A673 (cell line): ENCODE data around the gene MAP3K10. TPM values are rescaled to one million over a fixed set of nuclear protein-coding genes. Genes with fewer than 3 reads are reported as not detected.

Source experiments
- BruUV-seq: library from RNA; stranded (reverse); fragments of 400-500 nt; replicated peaks from 2 replicates; lab custom pipeline; 2021; lab: Mats Ljungman, UMichigan
- CTCF ChIA-PET: fragments of 300-600 bp; sonication (Branson Sonifier 250); formaldehyde crosslinking; loops from one replicate; lab custom pipeline; 2022; ENCODE audit warnings: antibody characterized with exemption; lab: Charles Lee
- POLR2A ChIA-PET: fragments of 300-600 bp; sonication (Branson Sonifier 250); formaldehyde crosslinking; loops from one replicate; lab custom pipeline; 2022; ENCODE audit warnings: antibody characterized with exemption; ENCODE audit not compliant: low non-redundant PET; lab: Charles Lee
- DNase-seq: peaks from one replicate; pipeline ENCODE4 v3.0.0-alpha.2; 2015; ENCODE audit warnings: low spot score
- H3K27ac ChIP-seq: fragments of 200-600 bp; sonication (generic); 2 replicates; pipeline ENCODE4 v1.5.1; 2016; ENCODE audit warnings: mixed run types, low read depth, mild to moderate bottlenecking, mixed read lengths, antibody characterized with exemption, low read length; ENCODE audit not compliant: poor library complexity, severe bottlenecking
- H3K27me3 ChIP-seq: fragments of 200-600 bp; sonication (generic); replicated peaks from 2 replicates; pipeline ENCODE4 v1.6.1; 2017; ENCODE audit warnings: mixed run types, low read depth, mild to moderate bottlenecking, mixed read lengths, antibody characterized with exemption, low read length; ENCODE audit not compliant: insufficient read depth, poor library complexity
- H3K36me3 ChIP-seq: fragments of 200-600 bp; sonication (generic); 2 replicates; pipeline ENCODE4 v1.6.1; 2016; ENCODE audit warnings: mixed run types, mild to moderate bottlenecking, mixed read lengths, antibody characterized with exemption, low read length; ENCODE audit not compliant: insufficient read depth, poor library complexity, severe bottlenecking
- H3K4me1 ChIP-seq: fragments of 200-600 bp; sonication (generic); 2 replicates; pipeline ENCODE4 v1.6.1; 2017; ENCODE audit warnings: mixed run types, mild to moderate bottlenecking, mixed read lengths, antibody characterized with exemption, low read length; ENCODE audit not compliant: insufficient read depth, poor library complexity, severe bottlenecking
- H3K4me3 ChIP-seq: fragments of 200-600 bp; sonication (generic); 2 replicates; pipeline ENCODE4 v1.5.1; 2016; ENCODE audit warnings: low read depth, mixed run types, mild to moderate bottlenecking, mixed read lengths, low read length; ENCODE audit not compliant: poor library complexity, severe bottlenecking
- H3K9me3 ChIP-seq: fragments of 200-600 bp; sonication (generic); 2 replicates; pipeline ENCODE4 v1.6.1; 2016; ENCODE audit warnings: mixed run types, low read depth, mild to moderate bottlenecking, mixed read lengths, antibody characterized with exemption, low read length; ENCODE audit not compliant: poor library complexity, severe bottlenecking
- EZH2 ChIP-seq: fragments of 200-600 bp; sonication (generic); IDR thresholded peaks from 2 replicates; pipeline ENCODE4 v1.6.1; 2017; ENCODE audit warnings: borderline replicate concordance, low read depth, mild to moderate bottlenecking, mixed read lengths, antibody characterized with exemption, low read length; ENCODE audit not compliant: poor library complexity, severe bottlenecking
- intact Hi-C: fragments of 100-400 bp; cut with micrococcal nuclease; formaldehyde crosslinking; loops from one replicate; pipeline ENCODE4 v1.10.0; 2022; ENCODE audit not compliant: unreplicated experiment
- total RNA-seq: library from RNA; stranded (reverse); gene quantifications from 2 replicates; pipeline ENCODE4 v1.2.3, GENCODE V29; 2021
- TF ChIP-seq, protein P1 (sequence below): fragments of 300-800, 200-600 bp; sonication (generic); conservative IDR thresholded peaks from 2 replicates; pipeline ENCODE4 v1.5.1; 2017; ENCODE audit warnings: low read depth, mild to moderate bottlenecking, antibody characterized with exemption, low read length, moderate library complexity, mixed read lengths

Gene MAP3K10
- total RNA-seq, 1 experiment from 2014 or later = 17.8 TPM

- BruUV-seq = no TSS peak
- Histone ChIP-seq H3K9me3 (no peaks in the 10 kb centered on the region), H3K4me3 (no peak overlapping the region), H3K27me3 (no peaks in the 10 kb centered on the region), H3K4me1 (peaks cover 8% of the 10 kb centered on the region), H3K36me3 (peaks cover 15% of the 10 kb centered on the region), H3K27ac (no peak overlapping the region)
- TF ChIP-seq, protein P1, sequence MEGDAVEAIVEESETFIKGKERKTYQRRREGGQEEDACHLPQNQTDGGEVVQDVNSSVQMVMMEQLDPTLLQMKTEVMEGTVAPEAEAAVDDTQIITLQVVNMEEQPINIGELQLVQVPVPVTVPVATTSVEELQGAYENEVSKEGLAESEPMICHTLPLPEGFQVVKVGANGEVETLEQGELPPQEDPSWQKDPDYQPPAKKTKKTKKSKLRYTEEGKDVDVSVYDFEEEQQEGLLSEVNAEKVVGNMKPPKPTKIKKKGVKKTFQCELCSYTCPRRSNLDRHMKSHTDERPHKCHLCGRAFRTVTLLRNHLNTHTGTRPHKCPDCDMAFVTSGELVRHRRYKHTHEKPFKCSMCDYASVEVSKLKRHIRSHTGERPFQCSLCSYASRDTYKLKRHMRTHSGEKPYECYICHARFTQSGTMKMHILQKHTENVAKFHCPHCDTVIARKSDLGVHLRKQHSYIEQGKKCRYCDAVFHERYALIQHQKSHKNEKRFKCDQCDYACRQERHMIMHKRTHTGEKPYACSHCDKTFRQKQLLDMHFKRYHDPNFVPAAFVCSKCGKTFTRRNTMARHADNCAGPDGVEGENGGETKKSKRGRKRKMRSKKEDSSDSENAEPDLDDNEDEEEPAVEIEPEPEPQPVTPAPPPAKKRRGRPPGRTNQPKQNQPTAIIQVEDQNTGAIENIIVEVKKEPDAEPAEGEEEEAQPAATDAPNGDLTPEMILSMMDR = no peak
- TF ChIP-seq EZH2 = no peak
- ChIA-PET POLR2A (no interaction called here), CTCF (no interaction called here)
- intact Hi-C loops = no loop called here
- peak; percentile 36 for DNase-seq
These were observed 53.5 kb downstream of the MAP3K10 start for GRCh38 chr19:40244579-40245317.

DNA sequence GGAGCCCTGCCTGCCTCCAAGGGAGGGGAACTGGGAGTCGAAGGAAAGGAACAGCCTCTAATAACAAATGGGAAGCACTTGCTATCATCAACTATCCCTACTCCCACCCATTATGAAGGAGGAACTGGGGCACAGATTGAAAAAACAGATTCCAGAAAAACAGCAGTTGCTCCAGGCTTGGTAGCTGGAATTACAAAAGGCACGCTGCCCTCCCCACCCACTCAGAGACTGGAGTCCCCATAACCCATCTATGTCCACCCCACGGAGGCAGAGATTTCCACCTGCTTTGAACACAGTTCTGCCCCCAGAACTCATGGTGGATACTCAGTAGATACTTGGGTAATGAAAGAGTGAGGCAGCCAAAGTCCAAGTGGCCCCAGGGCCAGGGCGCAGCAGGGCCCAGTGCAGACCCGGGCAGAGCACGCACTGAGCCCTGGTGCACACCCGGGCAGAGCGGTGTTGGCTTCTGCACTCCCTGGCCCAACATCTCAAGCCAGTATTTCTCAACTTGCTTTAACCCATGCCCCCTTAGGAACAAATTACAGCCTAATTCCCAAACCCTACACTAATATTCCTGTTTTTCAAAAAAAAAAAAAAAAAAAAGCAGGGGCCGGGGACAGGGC lies 54.4 kb downstream of the MAP3K10 start:
- intact Hi-C loops = no loop called here
- Histone ChIP-seq H3K4me1 (peaks cover 8% of the 10 kb centered on the region), H3K36me3 (peaks cover 12% of the 10 kb centered on the region), H3K27ac (no peak overlapping the region), H3K9me3 (no peaks in the 10 kb centered on the region), H3K4me3 (no peak overlapping the region), H3K27me3 (no peaks in the 10 kb centered on the region)
- BruUV-seq = no TSS peak
- ChIA-PET CTCF (no interaction called here), POLR2A (no interaction called here)
- TF ChIP-seq, protein P1 = no peak
- TF ChIP-seq EZH2 = no peak
- no peak for DNase-seq

GRCh38 chr19:40246292-40247073 lies 55.3 kb downstream of the MAP3K10 start:
- Histone ChIP-seq H3K27ac (no peak overlapping the region), H3K4me1 (peaks cover 8% of the 10 kb centered on the region), H3K36me3 (peaks cover 11% of the 10 kb centered on the region), H3K9me3 (no peaks in the 10 kb centered on the region), H3K4me3 (no peak overlapping the region), H3K27me3 (no peaks in the 10 kb centered on the region)
- ChIA-PET POLR2A (no interaction called here), CTCF (no interaction called here)
- intact Hi-C loops = no loop called here
- no TSS peak for BruUV-seq
- TF ChIP-seq, protein P1 = no peak
- no peak for TF ChIP-seq EZH2
- DNase-seq = no peak
